Psoas muscle (tissue), 8 donors: ENCODE measurements around the gene GPR152. TPM values are rescaled to one million over a fixed set of nuclear protein-coding genes. Genes with fewer than 3 reads are reported as not detected.

ENCODE experiments used
- ATAC-seq, 4 donors: fragments of 200-7000 bp; cut with Tn5 transposase; one replicate each; pipeline ENCODE4 v1.9.1; 2020; ENCODE audit warnings: moderate library complexity in 3 of 4, mild to moderate bottlenecking in 2 of 4
- DNase-seq, 2 donors: peaks; one replicate each; pipeline ENCODE4 v3.0.0-alpha.2; 2020
- H3K27ac ChIP-seq: fragments of 200-600 bp; one replicate; pipeline ENCODE4 v1.8.0; 2022
- H3K27me3 ChIP-seq, 3 donors: fragments of 200-600 bp in 1 of 3; one replicate each; pipeline versions ENCODE4 v1.6.1 to v1.8.0; 2013 to 2022; ENCODE audit warnings: low read length in 2 of 3, mild to moderate bottlenecking in 2 of 3, moderate library complexity in 1 of 3; ENCODE audit not compliant: insufficient read depth in 3 of 3
- H3K36me3 ChIP-seq, 2 donors: fragments of 200-600 bp in 1 of 2; one replicate each; pipeline versions ENCODE4 v1.6.1 to v1.8.0; 2013 to 2022; ENCODE audit warnings: low read depth in 1 of 2, mild to moderate bottlenecking in 1 of 2, moderate library complexity in 1 of 2; ENCODE audit not compliant: insufficient read depth in 1 of 2
- H3K4me1 ChIP-seq: fragments of 200-600 bp; one replicate; pipeline ENCODE4 v1.8.0; 2022
- H3K4me3 ChIP-seq: fragments of 200-600 bp; one replicate; pipeline ENCODE4 v1.8.0; 2022; ENCODE audit warnings: mild to moderate bottlenecking
- H3K9me3 ChIP-seq: fragments of 200-600 bp; one replicate; pipeline ENCODE4 v1.8.0; 2022
- CTCF ChIP-seq: fragments of 200-600 bp; IDR thresholded peaks from one replicate; pipeline ENCODE4 v1.8.0; 2022; ENCODE audit warnings: antibody characterized with exemption
- WGBS, 3 donors: extraction: QIAGEN DNeasy Blood & Tissue Kit; methylation state at CpG; one replicate each; pipeline versions ENCODE4 v1.1.6 to v1.1.7; 2013; 5-methylcytosine and 5-hydroxymethylcytosine counted together
- intact Hi-C, 2 donors: fragments of 100-400 bp; cut with DNase I; formaldehyde crosslinking; loops; one replicate each; pipeline versions ENCODE4 v1.11.0 to v1.14.2; 2022
- polyA plus RNA-seq, 3 donors: library from polyadenylated mRNA; stranded (reverse); fragments of 200-250 nt; gene quantifications; one replicate each; pipeline ENCODE4 v1.2.3, GENCODE V29; 2013
- total RNA-seq, 4 donors: library from RNA; stranded (reverse); fragmentation: NEBNext Ultra II Directional in 2 of 4; extraction: Animal tissue kit (Norgen Biotek cat#: 25700) in 2 of 4; gene quantifications; one replicate each; pipeline versions ENCODE4 v1.2.1 to v1.2.4, GENCODE V29; 2021 to 2023
- donor health status: healthy with polysubstance abuse.
- donor health status: DM: no; HTN: no; CAD: no; lungs with moderate emphysema.
- donor health status: Bipolar disorder and iron deficiency.
- donor health status: healthy.
- donor health status: DM: yes; HTN: yes; CAD: no.
- donor health status: DM: no; HTN: no; CAD: no.
- donor health status: DM: no; HTN: no; CAD: no.
- donor health status: DM: yes; HTN: yes; CAD: no.

GPR152 gene
- total and polyA plus RNA-seq, 7 donors: 0.19 TPM; not detected in 6

- TF ChIP-seq CTCF: no peak
- 90 to 92% (median 90%) methylated on average over 15 to 21 of the region's 21 CpGs for WGBS, 3 donors
- no peak for ATAC-seq
Observed at GRCh38 chr11:67453816-67454732, 1.5 kb upstream of the GPR152 start.

GRCh38 chr11:67451658-67451976 lies 912 bp downstream of the GPR152 start:
- Histone ChIP-seq H3K4me1 (peaks cover 3% of the 10 kb centered on the region), H3K27ac (no peak overlapping the region), H3K9me3 (no peaks in the 10 kb centered on the region), H3K36me3 (no peaks in the 10 kb centered on the region), H3K27me3 (no peaks in the 10 kb centered on the region), H3K4me3 (no peak overlapping the region)
- ATAC-seq: peak in 1 of 4 donors; percentile 6
- DNase-seq: no peak
- TF ChIP-seq CTCF: no peak
- 88 to 92% (median 88%) methylated on average over 14 of the region's 14 CpGs for WGBS, 3 donors
- intact Hi-C loops: no loop called here

More at GRCh38 chr11:67453816-67454732, 1.5 kb upstream of the GPR152 start:
- Histone ChIP-seq H3K9me3 (no peaks in the 10 kb centered on the region), H3K4me3 (no peak overlapping the region), H3K36me3 (no peaks in the 10 kb centered on the region), H3K4me1 (peaks cover 3% of the 10 kb centered on the region), H3K27me3 (no peaks in the 10 kb centered on the region), H3K27ac (no peak overlapping the region)
- intact Hi-C loops: no loop called here
- DNase-seq: no peak

GRCh38 chr11:67450796-67451657 lies 1.5 kb downstream of the GPR152 start:
- Histone ChIP-seq H3K27me3 (no peaks in the 10 kb centered on the region), H3K36me3 (no peaks in the 10 kb centered on the region), H3K4me1 (peaks cover 3% of the 10 kb centered on the region), H3K9me3 (no peaks in the 10 kb centered on the region), H3K4me3 (no peak overlapping the region), H3K27ac (no peak overlapping the region)
- 87 to 90% (median 88%) methylated on average over 22 to 25 of the region's 25 CpGs for WGBS, 3 donors
- no peak for TF ChIP-seq CTCF
- ATAC-seq (no peak), DNase-seq (no peak)
- intact Hi-C loops: no loop called here

GRCh38 chr11:67449116-67449844 lies 3.2 kb downstream of the GPR152 start:
- intact Hi-C loops: no loop called here
- DNase-seq: no peak
- whole genome bisulfite sequencing, 3 donors: 51 to 64% (median 58%) methylated on average over 9 of the region's 9 CpGs
- H3K4me1 ChIP-seq: peaks cover 3% of the 10 kb centered on the region
- H3K9me3 ChIP-seq: no peaks in the 10 kb centered on the region
- H3K27ac ChIP-seq: no peak overlapping the region
- no peak for ATAC-seq
- H3K27me3 ChIP-seq: no peaks in the 10 kb centered on the region
- no peak overlapping the region for H3K4me3 ChIP-seq
- H3K36me3 ChIP-seq: no peaks in the 10 kb centered on the region
- no peak for TF ChIP-seq CTCF
